Measurements from ENCODE around the gene SSR2.
"Not testable (repeated sequence)": the region's sequence is repeated elsewhere in the genome, so short reads cannot be mapped to it uniquely, and the experiment has no call there.

Gene SSR2

DNA sequence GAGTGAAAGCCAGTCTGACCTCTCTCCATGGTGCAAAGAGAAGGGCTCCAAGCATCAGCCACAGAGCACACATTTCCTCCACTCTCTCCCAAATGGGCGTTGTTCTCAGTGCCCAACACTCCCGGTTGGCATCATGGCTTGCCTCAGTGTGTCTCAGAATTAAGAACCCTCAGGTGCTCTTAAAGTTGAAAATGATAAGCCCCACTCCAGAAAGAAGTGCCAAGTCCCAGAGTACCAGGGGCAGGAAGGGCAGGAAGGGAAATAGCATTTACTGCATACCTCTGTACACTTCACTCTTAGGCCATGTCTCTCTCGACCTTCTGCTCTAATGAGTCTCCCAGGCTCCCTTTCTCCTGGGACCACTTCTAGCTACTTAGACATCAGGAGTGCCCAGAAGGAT lies 27.2 kb downstream of the SSR2 start:
- DNase-seq (ENCODE audit: low read depth) = no peak

- DNase-seq (ENCODE audit: low read depth) = no peak
Measured at GRCh38 chr1:155990005-155990739, 30.6 kb downstream of the SSR2 start.

DNA sequence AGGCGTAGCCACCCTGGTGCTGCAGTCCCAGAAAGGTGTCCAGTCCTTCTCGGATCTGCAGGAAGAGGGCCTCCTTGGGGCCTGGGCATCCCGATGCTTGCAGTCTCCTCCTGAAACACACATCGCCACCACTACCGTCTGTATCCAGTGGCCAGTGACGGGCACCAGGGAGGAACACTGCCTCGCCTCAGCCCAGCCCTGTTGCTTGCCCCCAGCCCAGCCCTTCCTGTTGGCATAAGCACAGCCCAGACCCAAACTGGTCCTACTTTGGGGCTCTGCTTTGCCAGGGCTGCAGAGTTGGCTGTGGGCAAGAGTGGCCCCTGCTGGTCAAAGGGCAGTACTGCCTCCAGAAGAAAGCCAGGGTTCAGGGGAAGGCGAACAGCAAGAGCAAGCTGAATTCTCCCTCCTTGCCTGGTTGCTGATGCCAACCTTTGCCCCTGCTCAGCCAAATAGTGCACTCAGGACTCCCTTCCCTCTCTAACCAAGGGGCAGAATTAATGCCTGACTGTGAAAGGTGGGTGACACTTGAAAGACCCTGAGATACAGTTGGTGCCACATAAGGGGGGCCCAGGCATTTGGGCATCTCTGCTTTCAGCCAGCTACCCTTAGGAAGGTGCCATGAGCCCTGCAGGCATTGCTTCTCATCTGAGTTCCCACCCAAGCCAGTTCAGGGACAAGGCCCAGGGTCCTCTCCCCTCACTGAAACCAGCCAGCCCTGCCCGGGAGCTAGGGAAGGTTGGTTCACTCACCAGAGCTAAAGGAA lies 31.3 kb downstream of the SSR2 start:
- DNase-seq (ENCODE audit: low read depth) = peak; percentile 53

- DNase-seq (ENCODE audit: low read depth) = not testable (repeated sequence)
Measured at GRCh38 chr1:155984903-155985645, 35.7 kb downstream of the SSR2 start.

DNA sequence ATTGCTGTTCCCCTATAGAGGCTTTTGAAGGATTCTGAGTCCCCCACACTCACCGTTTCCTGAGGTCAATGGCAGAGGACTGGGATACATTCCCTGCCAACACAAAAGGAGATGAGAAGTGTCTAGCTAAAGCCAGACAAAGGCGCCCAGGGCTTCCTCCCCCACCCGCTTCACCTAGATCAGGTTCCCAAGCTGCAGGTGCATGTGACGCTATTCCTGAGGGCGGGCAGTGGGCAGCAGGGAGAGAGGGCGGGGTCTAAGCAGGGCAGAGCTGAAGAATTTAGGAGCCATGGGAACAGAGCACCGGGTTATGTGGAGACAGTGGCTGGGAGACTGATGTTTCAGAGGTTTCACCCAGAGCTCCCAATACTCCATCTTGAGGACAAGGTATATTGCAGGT lies 36.4 kb downstream of the SSR2 start:
- no peak for DNase-seq (ENCODE audit: low read depth)

GRCh38 chr1:155983191-155984024 lies 37.3 kb downstream of the SSR2 start:
- no peak for DNase-seq (ENCODE audit: low read depth)

DNA sequence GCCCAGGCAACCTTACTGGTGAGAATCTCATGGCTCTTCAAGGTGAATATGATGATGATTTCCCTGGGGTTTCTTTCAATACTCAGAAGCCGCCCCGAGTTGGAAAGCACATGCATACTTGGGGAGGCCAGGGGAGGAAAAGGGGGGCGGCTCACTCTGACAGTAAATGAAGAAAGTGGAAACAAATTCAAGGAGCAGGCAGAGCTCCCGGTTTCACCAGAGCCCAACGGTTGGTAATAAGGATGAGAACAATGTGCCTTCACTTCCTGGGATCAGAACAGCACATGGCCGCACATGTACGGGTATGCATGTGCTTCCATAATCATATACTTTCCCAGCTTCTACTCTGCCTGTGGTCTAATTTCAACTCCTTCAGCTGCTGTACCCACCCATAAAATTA lies 38.6 kb downstream of the SSR2 start:
- no peak for DNase-seq (ENCODE audit: low read depth)

DNA sequence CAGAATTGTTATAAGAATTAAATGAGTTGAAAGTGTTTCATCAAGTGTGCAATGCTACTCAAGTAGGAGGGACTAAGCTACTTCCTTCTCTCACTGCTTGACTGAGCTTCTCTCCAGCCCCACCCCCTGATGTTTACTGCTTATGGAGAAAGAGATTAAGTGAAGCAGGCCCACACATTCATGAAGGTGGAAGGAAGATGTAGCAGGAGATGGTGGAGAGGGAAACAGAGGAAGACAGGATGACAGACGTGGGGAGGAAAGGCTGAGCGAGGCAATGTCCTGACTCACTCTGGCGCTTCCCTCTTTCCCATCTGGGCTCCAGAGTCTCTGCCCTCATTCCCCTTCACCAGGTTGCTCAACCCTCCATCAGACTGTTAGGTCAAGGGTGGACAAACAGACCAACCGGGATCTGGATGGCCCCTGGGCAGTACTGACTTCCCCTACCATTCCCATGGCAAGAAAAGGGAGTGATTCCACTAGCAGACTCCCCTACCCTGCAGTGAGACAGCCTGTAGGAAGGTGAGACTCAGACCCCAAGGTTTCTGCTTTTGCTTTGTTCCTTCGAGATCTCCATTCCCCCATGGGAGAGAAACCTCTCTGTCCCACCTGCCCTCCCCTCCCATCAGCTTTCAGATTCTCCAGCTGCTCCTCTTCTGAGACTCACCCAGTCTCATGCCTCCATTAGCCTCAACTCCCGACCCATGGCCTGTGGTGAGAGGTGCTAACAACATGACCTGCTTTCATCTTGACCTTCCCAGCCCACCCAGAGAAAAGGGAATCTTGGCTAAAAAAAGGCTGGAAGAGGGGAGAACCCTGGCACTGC lies 39.3 kb downstream of the SSR2 start:
- no peak for DNase-seq (ENCODE audit: low read depth)

DNA sequence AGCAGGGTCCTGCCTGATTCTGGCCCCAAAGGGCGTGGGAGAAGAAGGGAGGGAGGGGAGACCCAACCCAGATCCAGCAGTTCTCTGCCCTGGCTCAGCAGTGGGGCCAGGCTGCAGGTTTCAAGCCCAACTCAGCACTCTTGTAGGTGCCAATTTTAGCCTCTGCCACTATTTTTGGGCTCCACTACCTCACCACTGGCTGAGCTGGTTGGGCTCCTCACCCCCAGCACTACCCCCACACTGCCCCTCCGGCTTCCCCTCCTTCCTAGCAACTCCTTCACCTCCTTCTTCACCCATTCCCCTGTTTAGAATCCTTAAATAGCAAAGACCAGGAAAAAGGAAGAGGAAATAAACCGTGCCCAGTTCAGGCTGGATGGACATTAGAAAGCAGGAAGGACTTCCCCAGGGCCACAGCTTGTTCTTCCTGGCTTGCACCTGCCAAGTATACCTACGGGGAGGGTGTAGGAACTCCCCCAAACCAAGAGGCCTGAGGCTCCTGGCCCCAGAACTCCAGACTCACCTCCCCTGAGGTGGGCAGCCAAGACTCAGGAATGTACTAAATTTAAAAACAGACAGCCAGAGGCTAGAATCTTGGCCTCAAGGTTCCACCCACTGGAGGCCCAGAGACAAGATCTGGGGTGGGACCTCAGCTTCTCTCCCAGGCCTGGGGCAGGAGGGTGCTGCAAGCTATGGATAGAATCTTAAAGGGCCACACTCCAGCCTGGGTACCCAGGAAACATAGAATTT lies 41.0 kb downstream of the SSR2 start:
- DNase-seq (ENCODE audit: low read depth) = no peak

- DNase-seq (ENCODE audit: low read depth) = no peak
Measured at GRCh38 chr1:155978973-155979429, 41.8 kb downstream of the SSR2 start.

DNA sequence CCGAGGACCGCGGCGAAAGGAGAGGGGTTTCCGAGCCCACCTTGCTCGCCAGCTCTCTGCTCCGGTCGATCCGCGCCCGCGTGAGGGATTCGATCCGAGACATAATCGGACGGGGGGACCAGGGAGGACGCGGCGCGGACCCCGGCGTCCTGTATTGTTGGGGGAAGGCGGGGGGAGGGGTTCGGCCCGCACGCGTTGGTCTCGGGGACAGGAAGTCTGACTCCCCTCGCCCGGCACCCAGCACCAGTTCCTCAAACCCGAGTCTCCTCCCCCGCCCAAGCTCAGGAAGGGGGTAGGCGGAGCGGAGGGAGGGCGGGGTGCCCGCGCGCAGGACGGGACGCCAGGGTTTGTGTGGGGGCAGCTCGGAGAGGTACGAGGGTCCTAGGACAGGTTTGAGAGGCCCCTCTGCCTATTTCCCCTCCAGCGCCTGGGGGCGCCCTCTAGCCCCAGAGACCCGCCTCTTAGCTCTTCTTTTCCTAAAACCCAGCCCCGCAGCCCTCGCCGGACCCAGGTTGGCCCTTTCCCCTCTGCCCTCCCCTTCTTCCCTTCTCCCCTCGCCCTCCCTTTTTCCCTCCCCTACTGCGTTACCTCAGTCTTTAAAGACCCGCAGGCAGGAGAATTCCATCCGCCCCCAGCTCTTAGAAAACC lies 42.3 kb downstream of the SSR2 start, which contains the start of gene ARHGEF2:
ARHGEF2 (minus strand) TSS at position 223 of the 648 bp plus-strand sequence; CDS start at position 103, 120 bp downstream.
- peak; percentile 80 for DNase-seq (ENCODE audit: low read depth)

- peak; percentile 68 for DNase-seq (ENCODE audit: low read depth)
Measured at GRCh38 chr1:155977690-155978324, 42.9 kb downstream of the SSR2 start.

- no peak for DNase-seq (ENCODE audit: low read depth)
Measured at GRCh38 chr1:155976913-155977689, 43.6 kb downstream of the SSR2 start.

GRCh38 chr1:155976062-155976912 lies 44.5 kb downstream of the SSR2 start:
- DNase-seq (ENCODE audit: low read depth) = peak; percentile 56

DNA sequence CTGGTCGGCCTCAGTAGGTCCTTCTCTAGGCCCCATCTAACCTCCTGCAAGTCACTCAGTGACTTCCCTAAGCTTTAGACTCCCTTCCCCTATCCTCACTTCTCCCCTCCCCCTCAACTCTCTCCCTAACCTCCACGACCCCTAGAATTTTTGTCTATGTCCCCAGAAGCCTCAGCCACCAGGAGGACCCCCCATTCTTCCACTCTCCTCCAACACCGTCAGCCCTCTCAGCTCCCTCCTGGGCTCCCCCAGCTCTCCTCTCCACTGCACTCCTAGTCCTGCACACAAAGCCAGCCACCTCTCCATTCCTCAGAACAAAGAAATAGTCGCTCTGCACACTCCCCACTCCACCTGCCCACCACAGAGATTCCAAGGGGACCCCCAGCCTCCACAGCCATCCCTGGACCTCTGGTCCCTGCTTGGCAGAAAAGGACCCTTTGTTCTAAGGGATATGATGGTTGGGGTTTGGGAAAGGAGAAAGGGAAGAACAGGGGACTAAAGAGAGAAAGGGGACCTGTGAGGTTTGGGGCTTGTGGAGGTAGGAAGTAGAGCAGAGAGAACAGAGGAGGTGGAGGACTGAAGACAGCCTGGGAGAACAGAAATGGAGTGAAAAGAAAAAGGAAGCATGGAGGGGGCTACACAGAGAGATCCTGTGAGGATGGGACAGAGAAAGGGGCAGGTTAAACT lies 45.2 kb downstream of the SSR2 start:
- no peak for DNase-seq (ENCODE audit: low read depth)

All from stimulated activated CD8-positive, alpha-beta memory T cell treated with anti-CD3 and anti-CD28 coated beads, Interleukin-12 subunit alpha, Interleukin-12 subunit beta, amount 100 ng/mL, for 4 hours (primary cell).